Mesothelial cell of epicardium (in vitro differentiated cells): ENCODE measurements around the gene TMEM181. TPM values are rescaled to one million over a fixed set of nuclear protein-coding genes. Genes with fewer than 3 reads are reported as not detected.

Source experiments
- DNase-seq, 2 experiments: peaks; one replicate each; pipeline ENCODE4 v3.0.0; 2021; ENCODE audit warnings: low spot score in 2 of 2; ENCODE audit not compliant: unreplicated experiment in 2 of 2
- H3K27ac Mint-ChIP-seq: 2 replicates; pipeline ENCODE4 v1.8.0; 2021; ENCODE audit warnings: mixed read lengths
- H3K27me3 Mint-ChIP-seq: 2 replicates; pipeline ENCODE4 v1.8.0; 2021; ENCODE audit warnings: low read depth, mixed read lengths
- H3K36me3 Mint-ChIP-seq: 2 replicates; pipeline ENCODE4 v1.8.0; 2021; ENCODE audit warnings: mixed read lengths
- H3K4me1 Mint-ChIP-seq: 2 replicates; pipeline ENCODE4 v1.8.0; 2021; ENCODE audit warnings: mixed read lengths
- H3K4me3 Mint-ChIP-seq: 2 replicates; pipeline ENCODE4 v1.8.0; 2021; ENCODE audit warnings: mild to moderate bottlenecking, moderate library complexity, mixed read lengths
- H3K9me3 Mint-ChIP-seq: 2 replicates; pipeline ENCODE4 v1.8.0; 2021; ENCODE audit warnings: mixed read lengths
- CTCF ChIP-seq: fragments of 200-600 bp; sonication (generic); IDR thresholded peaks from one replicate; pipeline ENCODE4 v1.5.0; 2021; ENCODE audit warnings: antibody characterized with exemption; ENCODE audit not compliant: unreplicated experiment
- total RNA-seq: library from RNA; stranded (reverse); gene quantifications from 3 replicates; pipeline ENCODE4 v1.2.1, GENCODE V29; 2021

The TMEM181 gene
- total RNA-seq, 1 donor from 2014 or later: 23.8 TPM

DNA sequence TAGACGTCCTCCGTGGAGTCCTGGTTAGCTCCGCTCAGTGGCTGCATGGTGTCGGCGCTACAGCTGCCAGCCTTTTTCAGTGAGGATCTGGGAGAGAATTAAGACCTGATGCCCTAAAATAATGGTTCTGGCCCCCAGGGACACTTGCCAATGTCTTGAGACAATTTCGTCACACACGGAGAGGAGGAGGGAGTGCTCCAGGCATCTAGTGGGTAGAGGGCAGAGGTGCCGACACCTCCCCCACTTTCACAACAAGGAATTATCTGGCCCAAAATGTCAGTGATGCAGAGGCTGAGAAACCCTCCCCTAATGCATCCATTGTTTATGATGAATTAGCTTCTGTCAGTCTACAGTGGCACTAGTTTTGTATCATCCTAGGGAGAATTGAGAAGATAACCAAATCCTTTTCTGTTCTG lies 24.4 kb downstream of the TMEM181 start:
- Mint-ChIP-seq H3K4me1 (no peaks in the 10 kb centered on the region), H3K36me3 (peaks cover 47% of the 10 kb centered on the region), H3K4me3 (no peak overlapping the region), H3K27ac (no peak overlapping the region), H3K27me3 (no peaks in the 10 kb centered on the region), H3K9me3 (no peaks in the 10 kb centered on the region)
- TF ChIP-seq CTCF: no peak
- DNase-seq: no peak

DNA sequence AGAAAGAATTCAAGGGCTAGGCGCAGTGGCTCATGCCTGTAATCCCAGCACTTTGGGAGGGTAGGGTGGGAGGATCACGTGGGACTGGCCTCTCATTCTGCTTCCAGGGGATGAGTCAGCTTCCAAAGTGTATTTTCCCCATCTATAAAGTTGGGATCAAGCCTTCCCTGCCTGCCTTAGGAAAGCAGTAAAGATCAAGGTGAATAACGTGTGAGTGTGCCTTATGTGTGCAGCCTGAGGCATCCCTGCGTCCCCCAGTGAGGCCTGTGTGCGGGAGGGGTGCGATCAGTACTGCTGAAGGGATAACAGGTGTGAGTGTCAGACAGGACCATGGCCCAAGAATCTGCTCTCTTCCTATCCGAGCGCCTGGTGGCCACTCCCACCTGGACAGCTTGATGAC lies 26.8 kb downstream of the TMEM181 start:
- no peak overlapping the region for H3K27ac Mint-ChIP-seq
- TF ChIP-seq CTCF: no peak
- no peaks in the 10 kb centered on the region for H3K9me3 Mint-ChIP-seq
- H3K36me3 Mint-ChIP-seq: peaks cover 66% of the 10 kb centered on the region
- DNase-seq: no peak
- H3K4me3 Mint-ChIP-seq: no peak overlapping the region
- H3K27me3 Mint-ChIP-seq: no peaks in the 10 kb centered on the region
- H3K4me1 Mint-ChIP-seq: no peaks in the 10 kb centered on the region

- peaks cover 62% of the 10 kb centered on the region for H3K36me3 Mint-ChIP-seq
Observed at GRCh38 chr6:158589366-158589765, 29.5 kb downstream of the TMEM181 start.

GRCh38 chr6:158591134-158591809 lies 31.4 kb downstream of the TMEM181 start:
- H3K36me3 Mint-ChIP-seq: peaks cover 52% of the 10 kb centered on the region

More at GRCh38 chr6:158589366-158589765, 29.5 kb downstream of the TMEM181 start:
- no peaks in the 10 kb centered on the region for H3K27me3 Mint-ChIP-seq
- no peak overlapping the region for H3K27ac Mint-ChIP-seq
- TF ChIP-seq CTCF: no peak
- DNase-seq: no peak
- H3K9me3 Mint-ChIP-seq: no peaks in the 10 kb centered on the region
- no peaks in the 10 kb centered on the region for H3K4me1 Mint-ChIP-seq
- H3K4me3 Mint-ChIP-seq: no peak overlapping the region

GRCh38 chr6:158591810-158592209 lies 31.9 kb downstream of the TMEM181 start:
- TF ChIP-seq CTCF: no peak
- DNase-seq: no peak
- no peak overlapping the region for H3K27ac Mint-ChIP-seq
- H3K9me3 Mint-ChIP-seq: no peaks in the 10 kb centered on the region
- H3K27me3 Mint-ChIP-seq: no peaks in the 10 kb centered on the region
- no peaks in the 10 kb centered on the region for H3K4me1 Mint-ChIP-seq
- peaks cover 48% of the 10 kb centered on the region for H3K36me3 Mint-ChIP-seq
- H3K4me3 Mint-ChIP-seq: no peak overlapping the region

More at GRCh38 chr6:158591134-158591809, 31.4 kb downstream of the TMEM181 start:
- H3K9me3 Mint-ChIP-seq: no peaks in the 10 kb centered on the region
- H3K27ac Mint-ChIP-seq: no peak overlapping the region
- H3K4me3 Mint-ChIP-seq: no peak overlapping the region
- no peaks in the 10 kb centered on the region for H3K4me1 Mint-ChIP-seq
- H3K27me3 Mint-ChIP-seq: no peaks in the 10 kb centered on the region
- no peak for DNase-seq
- TF ChIP-seq CTCF: no peak
